ENCODE measurements around the gene SSBP3.
"Not testable (repeated sequence)": the region's sequence is repeated elsewhere in the genome, so short reads cannot be mapped to it uniquely, and the experiment has no call there.

The SSBP3 gene

GRCh38 chr1:54244655-54245054 lies 161.5 kb downstream of the SSBP3 start:
- DNase-seq (ENCODE audit: low spot score), result no peak

DNA sequence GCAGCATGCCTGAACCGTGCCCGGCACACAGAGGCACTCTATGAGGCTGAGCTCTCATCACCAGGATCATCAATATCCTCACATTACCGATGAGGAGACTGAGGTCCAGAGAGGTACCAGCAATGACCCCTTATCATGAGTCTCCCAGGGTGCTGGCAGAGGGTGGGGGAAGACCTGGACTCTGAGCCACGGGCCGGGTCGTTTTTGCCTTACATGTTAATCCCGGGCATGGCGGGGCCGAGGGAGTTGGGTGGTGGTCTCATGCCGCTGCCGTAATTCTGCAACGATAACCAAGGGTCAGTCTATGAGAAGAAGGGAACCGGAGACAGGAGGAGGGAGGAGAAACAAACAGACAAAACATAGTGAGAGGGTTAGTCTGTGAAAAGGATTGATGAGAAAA lies 163.2 kb downstream of the SSBP3 start:
- no peak for DNase-seq (ENCODE audit: low spot score)

DNA sequence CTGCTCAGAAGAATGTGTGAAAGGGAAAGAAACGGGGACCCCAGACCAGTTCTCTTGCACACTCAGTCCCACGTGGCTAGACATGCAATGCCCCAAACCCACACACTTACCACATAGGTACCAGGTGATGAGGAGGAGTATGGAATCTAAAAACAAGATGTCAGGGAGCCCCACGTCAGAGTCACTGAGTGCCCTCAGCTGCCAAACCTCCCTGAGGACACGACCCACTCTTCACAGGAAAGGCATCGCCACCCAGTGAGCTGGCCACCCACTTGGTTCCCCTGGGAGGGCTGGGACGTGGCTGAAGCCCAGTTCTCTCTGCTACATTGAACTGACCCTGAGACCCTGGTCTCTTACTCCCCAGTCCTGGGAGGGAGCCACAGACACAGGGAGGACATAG lies 164.8 kb downstream of the SSBP3 start:
- DNase-seq (ENCODE audit: low spot score), result no peak

- DNase-seq (ENCODE audit: low spot score), result no peak
These were observed 165.4 kb downstream of the SSBP3 start for GRCh38 chr1:54240741-54241335.

GRCh38 chr1:54239631-54240031 lies 166.6 kb downstream of the SSBP3 start:
- DNase-seq (ENCODE audit: low spot score), result no peak

DNA sequence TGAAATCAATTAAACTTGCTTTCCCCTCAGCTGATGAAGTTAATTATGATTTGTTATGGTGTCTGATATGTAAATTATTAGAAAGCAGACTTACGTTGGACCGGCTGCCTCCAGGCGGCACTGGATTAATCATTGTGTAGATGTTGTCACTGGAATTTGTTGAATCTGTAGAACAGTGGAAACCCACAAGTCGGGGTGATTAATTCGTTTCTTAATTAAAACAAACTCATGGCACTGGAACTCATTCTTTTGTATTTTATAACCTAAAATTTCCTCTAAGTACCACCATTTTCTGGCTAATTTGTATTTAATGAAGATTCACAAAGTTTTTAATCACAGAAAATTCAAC lies 167.2 kb downstream of the SSBP3 start:
- no peak for DNase-seq (ENCODE audit: low spot score)

GRCh38 chr1:54238353-54239034 lies 167.7 kb downstream of the SSBP3 start:
- no peak for DNase-seq (ENCODE audit: low spot score)

DNA sequence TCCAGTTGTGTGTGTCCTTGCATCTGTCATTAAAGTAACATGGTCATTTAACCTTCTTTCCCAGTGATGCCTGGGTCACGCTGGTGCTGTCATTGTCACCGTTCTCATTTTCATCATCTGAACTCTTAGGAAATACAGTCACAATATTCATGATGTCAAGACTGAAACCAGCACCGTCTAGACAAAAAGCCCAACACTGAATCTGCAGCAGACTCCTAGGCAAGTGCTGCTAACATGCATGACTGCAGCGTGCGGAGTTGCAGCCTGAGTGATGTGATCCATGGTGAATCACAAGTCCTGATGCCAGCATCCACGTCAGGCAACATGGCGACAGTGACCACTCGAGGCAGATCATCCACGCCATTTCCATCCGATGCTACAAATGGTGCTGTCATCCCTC lies 168.6 kb downstream of the SSBP3 start:
- no peak for DNase-seq (ENCODE audit: low spot score)

GRCh38 chr1:54234284-54234683 lies 171.9 kb downstream of the SSBP3 start:
- no peak for DNase-seq (ENCODE audit: low spot score)

DNA sequence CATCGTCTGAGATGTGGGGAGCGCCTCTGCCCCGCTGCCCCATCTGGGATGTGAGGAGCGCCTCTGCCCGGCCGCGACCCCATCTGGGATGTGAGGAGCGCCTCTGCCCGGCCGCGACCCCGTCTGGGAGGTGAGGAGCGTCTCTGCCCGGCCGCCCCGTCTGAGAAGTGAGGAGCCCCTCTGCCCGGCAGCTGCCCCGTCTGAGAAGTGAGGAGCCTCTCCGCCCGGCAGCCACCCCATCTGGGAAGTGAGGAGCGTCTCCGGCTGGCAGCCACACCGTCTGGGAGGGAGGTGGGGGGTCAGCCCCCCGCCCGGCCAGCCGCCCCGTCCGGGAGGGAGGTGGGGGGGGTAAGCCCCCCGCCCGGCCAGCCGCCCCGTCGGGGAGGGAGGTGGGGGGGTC lies 173.0 kb downstream of the SSBP3 start:
- not testable (repeated sequence) for DNase-seq (ENCODE audit: low spot score)

DNA sequence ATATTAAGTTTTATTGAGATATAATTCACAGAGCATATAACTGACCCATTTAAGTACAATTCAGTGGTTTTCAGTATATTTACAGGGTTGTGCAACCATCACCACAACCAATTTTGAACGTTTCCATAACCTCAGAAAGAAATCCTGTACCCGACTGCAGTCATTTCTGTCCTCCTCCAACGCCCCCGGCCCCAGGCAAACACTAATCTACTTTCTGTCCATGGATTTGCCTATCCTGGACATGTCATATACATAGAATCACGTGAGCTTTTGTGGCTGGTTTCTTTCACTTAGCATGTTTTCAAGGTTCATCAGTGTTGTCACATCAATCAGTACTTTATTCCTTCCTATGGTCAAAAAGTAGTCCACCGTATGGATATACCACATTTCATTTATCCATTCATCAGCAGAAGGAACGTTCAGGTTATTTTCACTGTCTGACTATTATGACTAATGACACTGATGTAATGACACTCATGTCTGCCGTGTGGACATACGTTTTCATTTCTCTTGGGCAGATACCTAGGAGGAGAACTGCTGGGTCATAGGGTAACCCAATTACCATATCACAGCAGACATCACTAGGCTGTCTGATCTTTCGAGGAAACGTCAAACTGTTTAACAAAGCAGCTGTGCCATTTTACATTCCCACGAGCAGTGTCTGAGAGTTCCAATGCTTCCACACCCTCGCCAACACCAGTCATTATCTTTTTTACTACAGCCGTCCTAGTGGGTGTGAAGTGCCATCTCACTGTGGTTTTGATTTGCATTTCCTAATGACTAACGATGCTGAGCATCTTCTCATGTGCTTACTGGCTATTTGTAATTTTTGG lies 175.5 kb downstream of the SSBP3 start:
- DNase-seq (ENCODE audit: low spot score), result no peak

DNA sequence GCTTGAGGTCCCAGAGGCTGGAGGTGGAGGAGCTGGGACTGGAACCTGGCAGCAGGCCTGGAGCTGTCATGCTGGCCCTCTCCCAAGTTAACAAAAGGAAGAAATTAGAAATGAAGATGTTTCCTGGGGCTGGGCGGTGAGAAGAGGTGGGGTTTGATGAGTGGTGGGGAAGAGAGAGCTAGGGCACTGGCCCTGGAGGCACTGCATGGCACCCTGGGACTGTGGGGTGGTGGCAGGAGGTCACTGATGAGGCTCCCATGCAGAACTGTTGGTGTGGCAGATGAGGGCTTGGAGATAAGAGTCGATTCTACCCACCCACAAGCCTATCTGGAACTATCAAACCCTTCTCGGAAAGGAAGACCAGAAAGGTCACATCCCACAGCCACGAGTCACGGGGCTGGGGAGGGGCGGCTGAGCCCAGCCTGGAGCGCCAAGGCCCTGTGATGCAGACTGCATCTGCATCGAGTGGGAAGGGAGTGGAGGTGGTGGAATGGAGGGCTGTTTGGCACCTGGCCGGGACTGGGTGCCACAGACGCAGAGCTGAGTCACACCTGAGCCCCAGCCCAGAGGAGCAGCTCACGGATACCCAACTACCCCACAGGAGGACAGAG lies 176.8 kb downstream of the SSBP3 start:
- peak; percentile 62 for DNase-seq (ENCODE audit: low spot score)

GRCh38 chr1:54228638-54229079 lies 177.5 kb downstream of the SSBP3 start:
- DNase-seq (ENCODE audit: low spot score), result no peak

- no peak for DNase-seq (ENCODE audit: low spot score)
These were observed 178.3 kb downstream of the SSBP3 start for GRCh38 chr1:54227891-54228310.

- DNase-seq (ENCODE audit: low spot score), result peak; percentile 79
These were observed 179.0 kb downstream of the SSBP3 start for GRCh38 chr1:54227091-54227602.

- DNase-seq (ENCODE audit: low spot score), result no peak
These were observed 180.1 kb downstream of the SSBP3 start for GRCh38 chr1:54225986-54226559.

DNA sequence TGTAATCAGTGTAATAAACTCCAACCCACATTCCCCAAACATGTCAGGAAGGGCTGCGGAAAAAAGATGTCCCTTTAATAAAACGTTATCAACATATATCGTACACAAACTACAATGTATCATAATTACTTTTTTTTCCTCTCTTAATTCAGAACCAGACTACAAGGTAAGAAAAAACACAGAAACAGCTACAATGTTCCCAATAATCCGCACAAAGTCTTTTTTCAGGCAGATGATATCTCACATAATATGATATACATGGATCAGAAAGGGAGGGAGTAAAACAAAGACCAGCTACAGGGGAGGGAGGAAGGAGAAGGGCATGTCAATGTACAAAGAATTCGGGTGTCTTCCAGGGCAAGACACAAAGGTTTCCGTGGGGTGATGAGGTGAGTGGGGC lies 180.8 kb downstream of the SSBP3 start:
- DNase-seq (ENCODE audit: low spot score), result no peak

- DNase-seq (ENCODE audit: low spot score), result no peak
These were observed 182.0 kb downstream of the SSBP3 start for GRCh38 chr1:54224233-54224632.

GRCh38 chr1:54223441-54224202 lies 182.6 kb downstream of the SSBP3 start:
- no peak for DNase-seq (ENCODE audit: low spot score)

DNA sequence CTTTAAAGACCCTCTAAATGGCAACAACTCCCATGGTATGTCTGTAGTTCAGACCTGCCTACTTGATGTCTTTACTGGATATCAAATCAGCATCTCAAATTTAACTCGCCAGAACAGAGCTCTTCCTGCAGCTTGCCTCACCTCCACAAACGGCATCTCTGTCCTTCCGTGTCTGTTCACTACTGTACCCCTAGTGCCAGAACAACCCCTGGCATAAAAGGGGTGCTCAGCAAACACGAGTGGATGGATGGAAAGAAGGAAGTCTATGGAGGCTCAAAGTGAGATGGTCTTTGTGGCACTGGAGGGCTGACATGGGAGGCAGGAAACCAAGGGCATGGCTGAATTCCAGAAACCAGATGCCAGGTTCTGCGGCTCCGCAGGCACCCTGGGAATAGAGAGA lies 183.5 kb downstream of the SSBP3 start:
- DNase-seq (ENCODE audit: low spot score), result no peak

DNA sequence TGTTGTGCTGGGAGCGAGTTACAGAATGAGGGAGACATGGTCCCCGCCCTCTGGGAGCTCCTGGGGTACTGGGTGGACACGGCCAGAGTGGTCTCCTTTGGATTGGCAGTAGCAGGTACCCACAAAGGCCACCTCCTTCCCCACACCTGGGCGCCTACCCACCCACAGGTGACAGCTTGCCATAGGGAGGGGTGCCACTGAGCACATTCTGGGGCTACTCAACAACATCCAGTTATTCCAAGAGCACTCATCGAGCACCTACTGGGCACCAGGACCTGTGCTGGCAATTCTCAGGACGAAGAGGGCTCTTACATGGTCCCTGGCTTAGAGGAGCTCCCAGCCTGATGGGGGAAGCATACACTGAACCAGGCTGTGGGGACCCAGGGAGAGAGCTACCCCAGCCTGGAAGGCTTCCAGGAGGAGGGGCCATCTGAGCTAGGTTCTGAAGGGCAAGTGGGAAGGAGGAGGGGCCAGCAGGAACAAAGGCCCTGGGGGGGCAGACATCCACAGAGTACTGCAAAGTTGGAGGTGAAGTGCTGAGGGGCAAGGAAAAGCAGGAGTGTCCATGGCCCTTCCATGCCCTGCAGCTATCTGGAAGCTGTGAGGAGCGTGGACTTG lies 184.2 kb downstream of the SSBP3 start:
- DNase-seq (ENCODE audit: low spot score), result no peak

Data from AG08395 (cell line).